NB4 (cell line): ENCODE measurements around the gene CEP68.

Experiments used
- DNase-seq: peaks from one replicate; pipeline ENCODE4 v3.0.0; 2010; ENCODE audit warnings: low read depth
- H3K4me3 ChIP-seq: one replicate; pipeline ENCODE4 v1.5.1; 2011; ENCODE audit warnings: mild to moderate bottlenecking, low read depth, low read length, moderate library complexity
- CTCF ChIP-seq: IDR thresholded peaks from one replicate; pipeline ENCODE4 v1.5.1; 2012; ENCODE audit warnings: low read depth, low read length
- MAX ChIP-seq: IDR thresholded peaks from 2 replicates; pipeline ENCODE4 v1.6.1; 2011; ENCODE audit warnings: low read depth, low read length
- MYC ChIP-seq: IDR thresholded peaks from 2 replicates; pipeline ENCODE4 v1.6.1; 2011; ENCODE audit warnings: low read depth, low read length
- POLR2A ChIP-seq: IDR thresholded peaks from 2 replicates; pipeline ENCODE4 v1.6.1; 2011; ENCODE audit warnings: mild to moderate bottlenecking; ENCODE audit not compliant: insufficient read length; ENCODE audit errors: extremely low read depth

Gene CEP68

GRCh38 chr2:65056215-65057053 lies at the start of gene CEP68:
TSS of gene CEP68 (plus strand) at chr2:65056416. CDS start at chr2:65069445, 13,029 bp downstream.
- peak; percentile 99 for DNase-seq
- H3K4me3 ChIP-seq = peak within 1 kb of the TSS; percentile 63
- TF ChIP-seq MAX (peak; percentile 44; the same call in 1 of the 2 replicates), MYC (peak; percentile 80), POLR2A (peak; percentile 83), CTCF (no peak)

GRCh38 chr2:65013776-65014175 lies 42.4 kb upstream of the CEP68 start:
- no peak overlapping the region for H3K4me3 ChIP-seq
- DNase-seq = no peak
- TF ChIP-seq MAX (no peak), MYC (no peak), POLR2A (no peak)

- no peak for DNase-seq
- no peak for TF ChIP-seq POLR2A
- no peak overlapping the region for H3K4me3 ChIP-seq
Measured at GRCh38 chr2:65015731-65016130, 40.5 kb upstream of the CEP68 start.

GRCh38 chr2:65016789-65017188 lies 39.4 kb upstream of the CEP68 start:
- H3K4me3 ChIP-seq = peak overlapping the region; percentile 3
- TF ChIP-seq MYC (no peak), POLR2A (no peak), MAX (no peak), CTCF (no peak)
- DNase-seq = peak; percentile 39

- no peak; the same call in 1 of the 2 replicates for TF ChIP-seq MYC
- peak; percentile 66 for TF ChIP-seq CTCF
- peak overlapping the region; percentile 41 for H3K4me3 ChIP-seq
- peak; percentile 94 for DNase-seq
Measured at GRCh38 chr2:65017335-65017734, 38.9 kb upstream of the CEP68 start.

GRCh38 chr2:65018141-65018582 lies 38.1 kb upstream of the CEP68 start:
- peak; percentile 98 for DNase-seq
- TF ChIP-seq CTCF (no peak), MYC (peak; percentile 83), POLR2A (peak; percentile 23), MAX (0 out of 2 replicates have a peak, but pooled peaks have one; percentile 12)
- H3K4me3 ChIP-seq = peak overlapping the region; percentile 41
